DND-41 (cell line): ENCODE measurements around the gene ESYT2.

Source experiments
- ATAC-seq: fragments of 200-7000 bp; cut with Tn5 transposase; 3 replicates; pipeline ENCODE4 v1.9.1; 2021; ENCODE audit warnings: low read depth; ENCODE audit not compliant: insufficient read depth
- DNase-seq: peaks from one replicate; pipeline ENCODE4 v3.0.0-alpha.2; 2020
- H2AFZ ChIP-seq: 2 replicates; pipeline ENCODE4 v1.6.0; 2012; ENCODE audit warnings: low read depth, low read length
- H3K27ac ChIP-seq: 2 replicates; pipeline ENCODE4 v1.5.1; 2012; ENCODE audit warnings: low read length, inconsistent platforms
- H3K27me3 ChIP-seq: fragments of 200-600 bp; sonication (generic); 2 replicates; pipeline ENCODE4 v1.6.0; 2012; ENCODE audit warnings: low read length, mild to moderate bottlenecking, inconsistent platforms; ENCODE audit not compliant: insufficient read depth, poor library complexity
- H3K36me3 ChIP-seq: 2 replicates; pipeline ENCODE4 v1.5.1; 2012; ENCODE audit warnings: low read length, inconsistent platforms; ENCODE audit not compliant: insufficient read depth
- H3K4me1 ChIP-seq: 2 replicates; pipeline ENCODE4 v1.5.1; 2012; ENCODE audit warnings: mild to moderate bottlenecking, low read length; ENCODE audit not compliant: insufficient read depth
- H3K4me2 ChIP-seq: 2 replicates; pipeline ENCODE4 v1.6.0; 2012; ENCODE audit warnings: mild to moderate bottlenecking, moderate library complexity, low read length, inconsistent platforms; ENCODE audit not compliant: insufficient read depth
- H3K4me3 ChIP-seq, 2 experiments: fragments of 200-600 bp in 1 of 2; shearing (Covaris generic) in 1 of 2; 2 replicates each; pipeline ENCODE4 v1.5.1; 2012 to 2016; ENCODE audit warnings: inconsistent platforms in 2 of 2, low read length in 2 of 2, mild to moderate bottlenecking in 2 of 2, low read depth in 1 of 2, moderate library complexity in 1 of 2
- H3K79me2 ChIP-seq: 2 replicates; pipeline ENCODE4 v1.6.0; 2012; ENCODE audit warnings: low read length, inconsistent platforms; ENCODE audit not compliant: insufficient read depth
- H3K9ac ChIP-seq: 2 replicates; pipeline ENCODE4 v1.6.0; 2012; ENCODE audit warnings: low read depth, mild to moderate bottlenecking, inconsistent platforms, low read length, moderate library complexity
- H3K9me3 ChIP-seq: 2 replicates; pipeline ENCODE4 v1.5.1; 2012; ENCODE audit warnings: low read length, moderate library complexity, mild to moderate bottlenecking, inconsistent platforms; ENCODE audit not compliant: insufficient read depth, severe bottlenecking
- H4K20me1 ChIP-seq: 2 replicates; pipeline ENCODE4 v1.6.0; 2012; ENCODE audit warnings: low read length; ENCODE audit not compliant: insufficient read depth
- CTCF ChIP-seq: IDR thresholded peaks from 2 replicates; pipeline ENCODE4 v1.5.1; 2012; ENCODE audit warnings: borderline replicate concordance, low read length, moderate library complexity, mild to moderate bottlenecking; ENCODE audit not compliant: poor library complexity, severe bottlenecking; ENCODE audit errors: extremely low read depth
- EZH2 ChIP-seq: IDR thresholded peaks from 3 replicates; pipeline ENCODE4 v1.6.1; 2012; ENCODE audit warnings: borderline replicate concordance, low read depth, mild to moderate bottlenecking, moderate library complexity, low read length, inconsistent platforms; ENCODE audit not compliant: severe bottlenecking

The ESYT2 gene

GRCh38 chr7:158771213-158771834, 58.0 kb downstream of the ESYT2 start:
- no peak for ATAC-seq
- no peak overlapping the region for H3K9ac ChIP-seq
- H3K79me2 ChIP-seq, result no peaks in the 10 kb centered on the region
- H4K20me1 ChIP-seq, result 0 out of 2 replicates have a peak, but pooled peaks cover 3% of the 10 kb centered on the region
- TF ChIP-seq CTCF, result no peak
- no peak for TF ChIP-seq EZH2
- H3K4me3 ChIP-seq, result no peak overlapping the region
- no peak overlapping the region for H3K27ac ChIP-seq
- H3K9me3 ChIP-seq, result no peaks in the 10 kb centered on the region
- H3K4me1 ChIP-seq, result no peaks in the 10 kb centered on the region
- no peaks in the 10 kb centered on the region for H3K27me3 ChIP-seq
- no peak for DNase-seq
- no peak overlapping the region for H2AFZ ChIP-seq
- peaks cover 80% of the 10 kb centered on the region for H3K36me3 ChIP-seq
- H3K4me2 ChIP-seq, result no peak overlapping the region

GRCh38 chr7:158767707-158768106, 61.6 kb downstream of the ESYT2 start:
- no peak for ATAC-seq
- Histone ChIP-seq H3K4me3 (no peak overlapping the region), H3K9me3 (no peaks in the 10 kb centered on the region), H3K9ac (no peak overlapping the region), H3K79me2 (no peaks in the 10 kb centered on the region), H4K20me1 (0 out of 2 replicates have a peak, but pooled peaks cover 3% of the 10 kb centered on the region), H2AFZ (no peak overlapping the region), H3K27me3 (no peaks in the 10 kb centered on the region), H3K36me3 (peaks cover 75% of the 10 kb centered on the region), H3K27ac (no peak overlapping the region), H3K4me1 (no peaks in the 10 kb centered on the region), H3K4me2 (no peak overlapping the region)
- TF ChIP-seq EZH2 (no peak), CTCF (no peak)
- DNase-seq, result no peak

GRCh38 chr7:158766570-158767281, 62.6 kb downstream of the ESYT2 start:
- Histone ChIP-seq H3K4me3 (no peak overlapping the region), H4K20me1 (0 out of 2 replicates have a peak, but pooled peaks cover 3% of the 10 kb centered on the region), H3K4me1 (no peaks in the 10 kb centered on the region), H3K36me3 (peaks cover 78% of the 10 kb centered on the region), H3K4me2 (no peak overlapping the region), H3K9me3 (no peaks in the 10 kb centered on the region), H3K27me3 (no peaks in the 10 kb centered on the region), H3K9ac (no peak overlapping the region), H3K79me2 (no peaks in the 10 kb centered on the region), H3K27ac (no peak overlapping the region), H2AFZ (no peak overlapping the region)
- DNase-seq, result no peak
- TF ChIP-seq EZH2 (no peak), CTCF (no peak)
- ATAC-seq, result no peak
